Occipital lobe (tissue), 2 donors: Measurements from ENCODE around the gene TFF2. TPM values are rescaled to one million over a fixed set of nuclear protein-coding genes. Genes with fewer than 3 reads are reported as not detected.
A peak's percentile ranks its signal among the peaks of the same experiment; 100 is the strongest.

Experiments
- DNase-seq: peaks from one replicate; lab custom pipeline; 2025; lab: John Stamatoyannopoulos, UW
- total RNA-seq: library from RNA; depleted of rRNA; stranded (reverse); fragments of >200 nt; gene quantifications from one replicate; pipeline ENCODE4 v1.2.3, GENCODE V29; 2014

TFF2 gene
- total RNA-seq, 1 donor from 2014 or later = not detected

- DNase-seq = no peak
Measured at GRCh38 chr21:42306366-42307035, 44.3 kb downstream of the TFF2 start.

GRCh38 chr21:42305707-42306147 lies 45.1 kb downstream of the TFF2 start:
- DNase-seq = no peak

GRCh38 chr21:42304556-42305454 lies 46.0 kb downstream of the TFF2 start:
- no peak for DNase-seq

GRCh38 chr21:42303443-42303842 lies 47.4 kb downstream of the TFF2 start:
- DNase-seq = no peak

GRCh38 chr21:42302794-42303193 lies 48.0 kb downstream of the TFF2 start:
- no peak for DNase-seq

GRCh38 chr21:42302076-42302650 lies 48.6 kb downstream of the TFF2 start:
- no peak for DNase-seq

- no peak for DNase-seq
Measured at GRCh38 chr21:42301371-42302075, 49.3 kb downstream of the TFF2 start.

- DNase-seq = no peak
Measured at GRCh38 chr21:42300956-42301355, 49.8 kb downstream of the TFF2 start.

GRCh38 chr21:42300045-42300583 lies 50.7 kb downstream of the TFF2 start:
- no peak for DNase-seq

GRCh38 chr21:42299324-42300044 lies 51.3 kb downstream of the TFF2 start:
- DNase-seq = peak; percentile 17

- no peak for DNase-seq
Measured at GRCh38 chr21:42298657-42299056, 52.1 kb downstream of the TFF2 start.

GRCh38 chr21:42298237-42298636 lies 52.6 kb downstream of the TFF2 start:
- no peak for DNase-seq

GRCh38 chr21:42297377-42297776 lies 53.4 kb downstream of the TFF2 start:
- DNase-seq = no peak

- DNase-seq = no peak
Measured at GRCh38 chr21:42296501-42296900, 54.3 kb downstream of the TFF2 start.

Other genes starting within 250 kb of the TFF2 start
- 16.1 TPM for gene ABCG1, start 131.9 kb downstream of the TFF2 start, total RNA-seq
- gene TFF3, start 35.6 kb downstream of the TFF2 start, total RNA-seq = not detected
- gene TFF1, start 15.5 kb upstream of the TFF2 start, total RNA-seq = not detected
- not detected for gene TMPRSS3, start 45.1 kb upstream of the TFF2 start, total RNA-seq
- not detected for gene UBASH3A, start 52.9 kb upstream of the TFF2 start, total RNA-seq
- gene RSPH1, start 145.2 kb upstream of the TFF2 start, total RNA-seq = 0.16 TPM
- 24.5 TPM for gene SLC37A1, start 162.9 kb upstream of the TFF2 start, total RNA-seq